Measurements from ENCODE around the gene DGKG. TPM values are rescaled to one million over a fixed set of nuclear protein-coding genes. Genes with fewer than 3 reads are reported as not detected.

Gene DGKG
- total RNA-seq, 2 donors from 2014 or later, result 0.34 to 5.5 TPM

GRCh38 chr3:186166491-186167288 lies 195.3 kb downstream of the DGKG start:
- DNase-seq (ENCODE audit: low spot score in 2 of 2), result no peak
- ATAC-seq, result no peak
- Mint-ChIP-seq H3K9me3 (peaks cover 0 to 6% of the 10 kb centered on the region in 2 donors), H3K36me3 (peaks cover 0 to 5% of the 10 kb centered on the region in 2 donors), H3K27ac (no peak overlapping the region)

- Mint-ChIP-seq H3K36me3 (peaks cover 0 to 5% of the 10 kb centered on the region in 2 donors), H3K27ac (no peak overlapping the region), H3K9me3 (peaks cover 0 to 6% of the 10 kb centered on the region in 2 donors)
- DNase-seq (ENCODE audit: low spot score in 2 of 2) (no peak), ATAC-seq (no peak)
Measured at GRCh38 chr3:186166036-186166435, 196.0 kb downstream of the DGKG start.

GRCh38 chr3:186165331-186165730 lies 196.7 kb downstream of the DGKG start:
- DNase-seq (ENCODE audit: low spot score in 2 of 2) (no peak), ATAC-seq (no peak)
- peaks cover 0 to 6% of the 10 kb centered on the region in 2 donors for H3K9me3 Mint-ChIP-seq
- peaks cover 0 to 5% of the 10 kb centered on the region in 2 donors for H3K36me3 Mint-ChIP-seq
- H3K27ac Mint-ChIP-seq, result no peak overlapping the region

- Mint-ChIP-seq H3K27ac (no peak overlapping the region), H3K36me3 (peaks cover 0 to 5% of the 10 kb centered on the region in 2 donors)
- ATAC-seq, result no peak
Measured at GRCh38 chr3:186164696-186165095, 197.3 kb downstream of the DGKG start.

GRCh38 chr3:186162221-186162620 lies 199.8 kb downstream of the DGKG start:
- ATAC-seq (no peak), DNase-seq (ENCODE audit: low spot score in 2 of 2) (no peak)
- Mint-ChIP-seq H3K36me3 (no peaks in the 10 kb centered on the region), H3K27ac (no peak overlapping the region), H3K9me3 (no peaks in the 10 kb centered on the region)

More at GRCh38 chr3:186164696-186165095, 197.3 kb downstream of the DGKG start:
- H3K9me3 Mint-ChIP-seq, result peaks cover 0 to 6% of the 10 kb centered on the region in 2 donors
- DNase-seq (ENCODE audit: low spot score in 2 of 2), result no peak

GRCh38 chr3:186160691-186161243 lies 201.3 kb downstream of the DGKG start:
- no peak for DNase-seq (ENCODE audit: low spot score in 2 of 2)
- Mint-ChIP-seq H3K27ac (no peak overlapping the region), H3K36me3 (no peaks in the 10 kb centered on the region), H3K9me3 (no peaks in the 10 kb centered on the region)
- no peak for ATAC-seq

- ATAC-seq (no peak), DNase-seq (ENCODE audit: low spot score in 2 of 2) (no peak)
- H3K27ac Mint-ChIP-seq, result no peak overlapping the region
- peaks cover 0 to 5% of the 10 kb centered on the region in 2 donors for H3K36me3 Mint-ChIP-seq
- H3K9me3 Mint-ChIP-seq, result peaks cover 0 to 4% of the 10 kb centered on the region in 2 donors
Measured at GRCh38 chr3:186154641-186155040, 207.4 kb downstream of the DGKG start.

GRCh38 chr3:186152889-186153292 lies 209.1 kb downstream of the DGKG start:
- peak; percentile 50 to 83 for ATAC-seq
- DNase-seq (ENCODE audit: low spot score in 2 of 2), result no peak
- peak overlapping the region in 1 of 2 donors; percentile 68 for H3K27ac Mint-ChIP-seq
- peaks cover 0 to 4% of the 10 kb centered on the region in 2 donors for H3K9me3 Mint-ChIP-seq
- H3K36me3 Mint-ChIP-seq, result peaks cover 0 to 5% of the 10 kb centered on the region in 2 donors

- Mint-ChIP-seq H3K27ac (peak overlapping the region in 1 of 2 donors; percentile 68), H3K9me3 (peaks cover 0 to 4% of the 10 kb centered on the region in 2 donors), H3K36me3 (peaks cover 0 to 5% of the 10 kb centered on the region in 2 donors)
- DNase-seq (ENCODE audit: low spot score in 2 of 2) (no peak), ATAC-seq (no peak)
Measured at GRCh38 chr3:186152361-186152798, 209.7 kb downstream of the DGKG start.

- Mint-ChIP-seq H3K27ac (peak overlapping the region; percentile 6 to 48), H3K9me3 (peaks cover 0 to 4% of the 10 kb centered on the region in 2 donors), H3K36me3 (peaks cover 0 to 5% of the 10 kb centered on the region in 2 donors)
- peak; percentile 67 to 73 for ATAC-seq
- peak in 1 of 2 donors; percentile 14 for DNase-seq (ENCODE audit: low spot score in 2 of 2)
Measured at GRCh38 chr3:186151077-186151971, 210.7 kb downstream of the DGKG start.

GRCh38 chr3:186150041-186150830 lies 211.8 kb downstream of the DGKG start:
- ATAC-seq (no peak), DNase-seq (ENCODE audit: low spot score in 2 of 2) (no peak)
- Mint-ChIP-seq H3K9me3 (peaks cover 0 to 4% of the 10 kb centered on the region in 2 donors), H3K36me3 (peaks cover 0 to 5% of the 10 kb centered on the region in 2 donors), H3K27ac (no peak overlapping the region)

GRCh38 chr3:186149319-186149960 lies 212.6 kb downstream of the DGKG start:
- DNase-seq (ENCODE audit: low spot score in 2 of 2) (no peak), ATAC-seq (no peak)
- peaks cover 0 to 5% of the 10 kb centered on the region in 2 donors for H3K36me3 Mint-ChIP-seq
- H3K9me3 Mint-ChIP-seq, result peaks cover 0 to 4% of the 10 kb centered on the region in 2 donors
- no peak overlapping the region for H3K27ac Mint-ChIP-seq

- no peaks in the 10 kb centered on the region for H3K36me3 Mint-ChIP-seq
- ATAC-seq (no peak), DNase-seq (ENCODE audit: low spot score in 2 of 2) (no peak)
- H3K27ac Mint-ChIP-seq, result no peak overlapping the region
- no peaks in the 10 kb centered on the region for H3K9me3 Mint-ChIP-seq
Measured at GRCh38 chr3:186144257-186144656, 217.8 kb downstream of the DGKG start.

GRCh38 chr3:186143250-186143649 lies 218.8 kb downstream of the DGKG start:
- no peaks in the 10 kb centered on the region for H3K9me3 Mint-ChIP-seq
- H3K36me3 Mint-ChIP-seq, result no peaks in the 10 kb centered on the region
- ATAC-seq (no peak), DNase-seq (ENCODE audit: low spot score in 2 of 2) (no peak)
- no peak overlapping the region for H3K27ac Mint-ChIP-seq

- H3K9me3 Mint-ChIP-seq, result no peaks in the 10 kb centered on the region
- DNase-seq (ENCODE audit: low spot score in 2 of 2) (no peak), ATAC-seq (no peak)
- no peak overlapping the region for H3K27ac Mint-ChIP-seq
- H3K36me3 Mint-ChIP-seq, result no peaks in the 10 kb centered on the region
Measured at GRCh38 chr3:186142393-186142932, 219.6 kb downstream of the DGKG start.
